Sciatic nerve (tissue), 2 donors: Measurements from ENCODE around the gene POLE3. TPM values are rescaled to one million over a fixed set of nuclear protein-coding genes. Genes with fewer than 3 reads are reported as not detected.
"Not testable (repeated sequence)": the region's sequence is repeated elsewhere in the genome, so short reads cannot be mapped to it uniquely, and the experiment has no call there.

ENCODE experiments used
- ATAC-seq: fragments of 200-7000 bp; cut with Tn5 transposase; one replicate; pipeline ENCODE4 v1.9.1; 2020; ENCODE audit warnings: mild to moderate bottlenecking, moderate library complexity
- DNase-seq: peaks from one replicate; pipeline ENCODE4 v3.0.0-alpha.2; 2020; ENCODE audit warnings: low spot score
- intact Hi-C: fragments of 100-400 bp; cut with DNase I; formaldehyde crosslinking; loops from one replicate; pipeline ENCODE4 v1.14.2; 2022
- total RNA-seq: library from RNA; stranded (reverse); fragmentation: NEBNext Ultra II Directional; extraction: Animal tissue kit (Norgen Biotek cat#: 25700); gene quantifications from one replicate; pipeline ENCODE4 v1.2.1, GENCODE V29; 2021
- donor health status: DM: no; HTN: no; CAD: no.
- donor health status: DM: no; HTN: no; CAD: no.

The POLE3 gene
- total RNA-seq: 20.6 TPM

DNA sequence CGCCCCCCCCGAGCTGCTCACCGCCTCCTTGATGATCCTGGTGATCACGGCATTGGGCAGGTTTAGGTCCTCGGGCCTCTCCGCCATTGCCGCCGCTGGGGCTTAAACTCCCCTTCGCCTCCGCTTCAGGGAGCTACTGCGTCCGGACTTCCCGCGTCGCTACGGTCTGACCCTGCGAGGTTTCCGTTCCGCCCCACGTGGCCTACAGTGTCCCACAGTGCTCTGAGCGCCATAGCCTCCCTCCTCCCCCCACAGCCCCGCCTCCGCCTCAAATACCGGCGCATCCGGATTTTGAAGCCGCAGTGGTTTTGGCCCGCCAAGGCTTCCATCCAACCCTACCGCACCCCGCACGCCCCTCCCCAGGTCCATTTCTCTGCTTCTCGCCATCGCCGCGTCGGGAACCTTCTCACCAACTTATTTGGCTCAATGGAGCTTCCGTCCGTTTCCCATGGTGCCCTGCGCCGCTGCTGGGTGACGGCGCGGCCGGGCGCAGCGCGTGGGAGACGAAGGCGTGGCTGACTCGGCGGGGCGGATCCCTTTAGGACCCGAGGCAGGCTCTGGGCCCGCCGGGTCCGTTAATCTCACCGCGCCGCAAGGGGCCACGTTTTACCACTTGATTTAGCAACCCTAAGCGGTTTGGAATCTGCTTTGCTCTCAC lies at the start of gene POLE3, which contains the start of gene C9orf43:
Gene POLE3, minus strand, starts transcription at position 469 of the 658 bp plus-strand sequence. Its CDS starts 382 bp downstream, at position 87.
Gene C9orf43, plus strand, starts transcription at position 541 of the 658 bp plus-strand sequence. CDS start 2,747 bp downstream, outside the sequence.
- peak; percentile 96 for DNase-seq
- intact Hi-C loops: no loop called here
- peak; percentile 99 for ATAC-seq

GRCh38 chr9:113456235-113456634 lies 45.8 kb upstream of the POLE3 start:
- DNase-seq: no peak
- ATAC-seq: peak; percentile 9
- intact Hi-C loops: no loop called here

GRCh38 chr9:113454914-113455761 lies 44.7 kb upstream of the POLE3 start:
- intact Hi-C loops: no loop called here

DNA sequence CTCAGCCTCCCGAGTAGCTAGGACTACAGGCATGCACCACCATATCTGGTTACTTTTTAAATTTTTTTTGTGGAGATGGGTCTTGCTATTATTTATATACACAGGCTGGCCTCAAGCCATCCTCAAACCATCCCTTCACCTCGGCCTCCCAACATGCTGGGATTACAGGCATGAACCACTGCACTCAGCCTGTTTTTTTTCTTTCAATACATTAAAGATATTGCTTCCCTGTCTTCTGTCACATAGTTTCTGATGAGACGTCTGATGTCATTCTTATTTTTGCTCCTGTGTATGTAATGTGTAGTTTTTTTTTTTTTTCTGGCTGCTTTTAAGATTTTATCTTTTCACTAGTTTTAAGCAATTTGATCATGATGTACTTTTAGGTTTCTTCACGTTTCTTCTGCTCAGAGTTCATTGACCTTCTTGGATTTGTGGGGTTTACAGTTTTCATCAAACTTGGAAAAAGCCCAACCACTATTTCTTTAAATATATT lies 41.7 kb upstream of the POLE3 start:
- DNase-seq (no peak), ATAC-seq (no peak)
- intact Hi-C loops: no loop called here

More at GRCh38 chr9:113454914-113455761, 44.7 kb upstream of the POLE3 start:
- DNase-seq (no peak), ATAC-seq (peak; percentile 96)

DNA sequence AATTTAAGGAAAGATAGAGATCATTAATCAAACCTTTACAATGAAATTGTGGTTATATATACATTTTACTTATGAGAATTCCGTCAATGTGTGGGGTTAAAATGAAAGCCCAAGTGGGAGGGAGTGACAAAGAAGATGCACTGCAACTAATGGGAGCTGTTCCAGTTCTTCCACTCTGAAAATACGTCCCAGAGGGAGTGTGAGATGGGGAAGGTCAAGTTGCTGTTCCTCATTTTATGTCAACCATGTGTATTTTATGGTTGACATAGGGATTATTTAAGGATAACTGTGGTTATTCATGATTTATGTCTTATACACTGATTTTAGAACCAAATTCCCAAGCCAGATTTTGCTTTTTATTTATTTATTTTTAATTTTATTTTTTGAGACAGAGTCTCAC lies 38.9 kb upstream of the POLE3 start:
- ATAC-seq (no peak), DNase-seq (no peak)
- intact Hi-C loops: loop anchor here (10.0 kb wide), 1 partner anchor 205 kb away; no protein-coding TSS in a partner anchor

DNA sequence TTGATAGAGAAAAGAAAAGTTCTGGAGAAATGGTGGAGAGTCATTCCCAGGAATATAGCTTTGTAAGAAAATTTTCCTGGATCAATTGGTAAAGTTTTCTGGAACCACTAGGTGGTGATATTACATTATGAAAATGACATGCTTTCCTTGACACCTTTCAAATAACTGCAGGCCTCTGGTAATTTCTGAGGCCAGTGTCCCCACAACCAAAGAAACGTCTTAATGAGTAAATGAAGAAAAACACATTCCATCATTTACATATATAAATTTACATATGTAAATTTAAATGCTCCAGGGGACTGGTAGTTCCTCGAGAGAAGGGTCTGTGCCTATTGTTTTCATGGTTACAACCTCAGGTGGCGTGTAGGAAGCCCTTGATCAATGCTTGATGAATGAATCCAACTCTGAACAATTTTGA lies 35.9 kb upstream of the POLE3 start:
- ATAC-seq (peak; percentile 56), DNase-seq (no peak)
- intact Hi-C loops: loop anchor here (10.0 kb wide), 1 partner anchor 208 kb away; no protein-coding TSS in a partner anchor

DNA sequence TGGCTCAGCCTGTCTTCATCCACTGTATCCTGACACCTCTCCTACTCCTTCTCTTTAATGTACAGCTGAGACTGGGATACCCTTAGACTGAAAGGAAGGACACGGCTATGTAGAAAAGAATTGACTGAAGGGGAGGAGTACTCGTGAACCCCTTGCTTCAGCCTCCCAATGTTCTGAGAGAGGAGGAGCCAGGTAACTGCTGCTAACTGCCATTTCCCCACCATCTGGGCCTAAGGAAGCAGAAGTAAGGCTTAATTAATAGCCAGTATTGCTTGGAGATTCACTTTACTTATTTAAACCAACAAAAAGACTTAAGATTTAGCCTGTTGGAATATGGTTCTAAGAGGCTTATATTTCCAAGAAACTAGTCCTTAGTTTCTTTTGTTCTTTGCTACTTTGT lies 34.3 kb upstream of the POLE3 start:
- DNase-seq (no peak), ATAC-seq (no peak)
- intact Hi-C loops: loop anchor here (10.0 kb wide), 1 partner anchor 210 kb away; no protein-coding TSS in a partner anchor

DNA sequence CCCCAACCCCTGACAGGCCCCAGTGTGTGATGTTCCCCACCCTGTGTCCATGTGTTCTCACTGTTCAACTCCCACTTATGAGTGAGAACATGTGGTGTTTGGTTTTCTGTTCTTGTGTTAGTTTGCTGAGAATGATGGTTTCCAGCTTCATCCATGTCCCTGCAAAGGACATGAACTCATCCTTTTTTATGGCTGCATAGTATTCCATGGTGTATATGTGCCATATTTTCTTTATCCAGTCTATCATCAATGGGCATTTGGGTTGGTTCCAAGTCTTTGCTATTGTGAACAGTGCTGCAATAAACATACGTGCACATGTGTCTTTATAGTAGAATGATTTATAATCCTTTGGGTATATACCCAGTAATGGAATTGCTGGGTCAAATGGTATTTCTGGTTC lies 27.2 kb upstream of the POLE3 start:
- intact Hi-C loops, ATAC-seq, DNase-seq: not testable (repeated sequence)

GRCh38 chr9:113436728-113437515 lies 26.4 kb upstream of the POLE3 start:
- ATAC-seq: no peak
- intact Hi-C loops: no loop called here
- no peak for DNase-seq

GRCh38 chr9:113431191-113431590 lies 20.7 kb upstream of the POLE3 start:
- ATAC-seq (no peak), DNase-seq (no peak)
- intact Hi-C loops: no loop called here

DNA sequence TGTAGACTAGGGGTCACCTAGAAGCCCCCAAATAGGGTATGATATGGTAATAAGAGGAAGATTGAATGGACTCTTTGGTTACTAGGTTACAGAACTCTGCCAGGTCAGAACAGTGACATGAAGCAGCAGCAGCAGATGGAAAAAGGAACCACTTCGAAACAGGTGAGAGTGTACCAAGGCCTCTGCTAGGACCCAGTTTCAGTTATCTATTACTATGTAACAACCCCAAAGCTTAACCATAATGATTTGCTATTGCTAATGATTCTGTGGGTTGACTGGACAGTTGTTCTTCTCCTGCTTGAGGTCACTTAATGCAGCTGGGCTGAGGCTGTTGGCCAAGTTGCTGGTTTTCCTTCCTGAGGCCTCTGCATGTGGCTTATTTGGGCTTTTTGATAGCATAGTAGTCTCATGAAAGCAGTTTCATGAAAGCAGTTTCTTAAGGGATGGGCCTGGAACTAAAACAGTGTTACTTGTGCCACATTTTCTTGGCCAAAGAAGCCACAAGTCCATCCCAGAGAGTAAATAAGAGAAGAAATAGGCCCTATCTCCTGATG lies 17.7 kb upstream of the POLE3 start:
- ATAC-seq (peak; percentile 34), DNase-seq (no peak)
- intact Hi-C loops: no loop called here

GRCh38 chr9:113427629-113428028 lies 17.2 kb upstream of the POLE3 start:
- intact Hi-C loops: no loop called here
- DNase-seq: no peak
- no peak for ATAC-seq

DNA sequence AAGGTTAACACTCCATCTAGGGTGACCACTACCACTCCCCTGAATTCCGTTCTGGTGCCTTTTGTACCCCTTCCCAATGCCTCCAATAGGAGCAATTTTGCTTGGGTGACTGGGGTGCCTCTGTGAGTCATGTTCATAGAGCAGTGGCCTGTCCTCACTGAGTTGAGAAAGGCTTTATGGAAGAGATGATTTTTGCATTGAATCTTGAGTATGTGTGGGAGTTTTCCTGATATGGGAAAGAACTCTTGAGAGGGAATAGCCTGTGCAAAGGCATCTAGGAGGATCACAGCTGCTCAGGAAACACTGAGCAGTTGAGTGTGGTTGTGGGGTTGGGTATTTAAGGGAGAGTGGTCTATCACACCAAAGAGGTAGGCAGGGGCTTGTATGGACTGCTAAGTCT lies 16.2 kb upstream of the POLE3 start:
- intact Hi-C loops: no loop called here
- ATAC-seq: no peak
- no peak for DNase-seq

GRCh38 chr9:113425072-113425471 lies 14.6 kb upstream of the POLE3 start:
- intact Hi-C loops: no loop called here
- ATAC-seq: no peak
- DNase-seq: no peak

DNA sequence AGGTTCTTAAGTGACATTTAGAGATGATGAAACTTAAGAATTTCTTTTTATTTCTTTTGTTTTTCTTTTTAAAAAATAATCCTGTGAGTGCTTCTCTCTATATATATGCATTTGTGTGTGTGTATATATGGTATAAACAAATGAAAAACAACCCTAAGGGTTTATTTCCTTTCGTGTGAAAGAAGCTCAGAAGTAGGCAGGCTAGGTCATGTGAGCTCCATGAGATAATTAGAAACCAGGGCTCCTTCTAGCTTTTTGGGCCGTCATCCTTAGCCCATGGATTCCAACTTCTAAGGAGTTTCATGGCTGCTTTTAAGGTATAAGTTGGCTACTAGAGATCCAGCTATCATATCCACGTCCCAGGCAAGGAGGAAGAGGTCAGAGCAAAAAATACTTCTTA lies 11.3 kb upstream of the POLE3 start:
- intact Hi-C loops: no loop called here
- no peak for ATAC-seq

GRCh38 chr9:113417370-113417769 lies 6.9 kb upstream of the POLE3 start:
- ATAC-seq (no peak), DNase-seq (no peak)
- intact Hi-C loops: no loop called here

More for the DNA sequence above, 11.3 kb upstream of the POLE3 start:
- DNase-seq: no peak

GRCh38 chr9:113416149-113416721 lies 5.8 kb upstream of the POLE3 start:
- DNase-seq (no peak), ATAC-seq (peak; percentile 65)
- intact Hi-C loops: no loop called here

GRCh38 chr9:113409883-113410206 lies 630 bp downstream of the POLE3 start:
- ATAC-seq (no peak), DNase-seq (no peak)
- intact Hi-C loops: no loop called here

GRCh38 chr9:113409481-113409880 lies 994 bp downstream of the POLE3 start:
- ATAC-seq (no peak), DNase-seq (no peak)
- intact Hi-C loops: no loop called here
